Measurements from ENCODE around the gene OR5AU1.
"Not testable (repeated sequence)": the region's sequence is repeated elsewhere in the genome, so short reads cannot be mapped to it uniquely, and the experiment has no call there.

OR5AU1 gene

GRCh38 chr14:21171128-21171527 lies 15.3 kb upstream of the OR5AU1 start:
- no peak for DNase-seq (ENCODE audit: low read depth in 2 of 2)

- no peak for DNase-seq (ENCODE audit: low read depth in 2 of 2)
Measured at GRCh38 chr14:21169573-21169972, 13.7 kb upstream of the OR5AU1 start.

GRCh38 chr14:21168055-21168454 lies 12.2 kb upstream of the OR5AU1 start:
- no peak for DNase-seq (ENCODE audit: low read depth in 2 of 2)

GRCh38 chr14:21165670-21166069 lies 9.8 kb upstream of the OR5AU1 start:
- not testable (repeated sequence) for DNase-seq (ENCODE audit: low read depth in 2 of 2)

GRCh38 chr14:21165002-21165605 lies 9.2 kb upstream of the OR5AU1 start:
- DNase-seq (ENCODE audit: low read depth in 2 of 2), result not testable (repeated sequence)

- no peak for DNase-seq (ENCODE audit: low read depth in 2 of 2)
Measured at GRCh38 chr14:21163871-21164291, 8.0 kb upstream of the OR5AU1 start.

GRCh38 chr14:21162081-21162480 lies 6.2 kb upstream of the OR5AU1 start:
- DNase-seq (ENCODE audit: low read depth in 2 of 2), result no peak

GRCh38 chr14:21160061-21160610 lies 4.3 kb upstream of the OR5AU1 start:
- DNase-seq (ENCODE audit: low read depth in 2 of 2), result no peak

GRCh38 chr14:21158175-21158574 lies 2.3 kb upstream of the OR5AU1 start:
- DNase-seq (ENCODE audit: low read depth in 2 of 2), result not testable (repeated sequence)

- no peak for DNase-seq (ENCODE audit: low read depth in 2 of 2)
Measured at GRCh38 chr14:21149641-21150367, 6.1 kb downstream of the OR5AU1 start.

- no peak for DNase-seq (ENCODE audit: low read depth in 2 of 2)
Measured at GRCh38 chr14:21145437-21145836, 10.4 kb downstream of the OR5AU1 start.

GRCh38 chr14:21142357-21142756 lies 13.5 kb downstream of the OR5AU1 start:
- no peak for DNase-seq (ENCODE audit: low read depth in 2 of 2)

- DNase-seq (ENCODE audit: low read depth in 2 of 2), result no peak
Measured at GRCh38 chr14:21136024-21136423, 19.8 kb downstream of the OR5AU1 start.

- no peak for DNase-seq (ENCODE audit: low read depth in 2 of 2)
Measured at GRCh38 chr14:21133901-21134300, 22.0 kb downstream of the OR5AU1 start.

GRCh38 chr14:21123429-21123828 lies 32.4 kb downstream of the OR5AU1 start:
- no peak for DNase-seq (ENCODE audit: low read depth in 2 of 2)

GRCh38 chr14:21121122-21121521 lies 34.7 kb downstream of the OR5AU1 start:
- no peak for DNase-seq (ENCODE audit: low read depth in 2 of 2)

- no peak for DNase-seq (ENCODE audit: low read depth in 2 of 2)
Measured at GRCh38 chr14:21120686-21121085, 35.2 kb downstream of the OR5AU1 start.

- no peak for DNase-seq (ENCODE audit: low read depth in 2 of 2)
Measured at GRCh38 chr14:21118933-21119332, 36.9 kb downstream of the OR5AU1 start.

GRCh38 chr14:21113369-21113768 lies 42.5 kb downstream of the OR5AU1 start:
- no peak for DNase-seq (ENCODE audit: low read depth in 2 of 2)

GRCh38 chr14:21112255-21112654 lies 43.6 kb downstream of the OR5AU1 start:
- no peak for DNase-seq (ENCODE audit: low read depth in 2 of 2)

GRCh38 chr14:21109377-21110138 lies 46.3 kb downstream of the OR5AU1 start:
- DNase-seq (ENCODE audit: low read depth in 2 of 2), result peak in 1 of 2 donors; percentile 41

- no peak for DNase-seq (ENCODE audit: low read depth in 2 of 2)
Measured at GRCh38 chr14:21108791-21109190, 47.1 kb downstream of the OR5AU1 start.
